ENCODE data around the gene FNDC3B.
A peak's percentile ranks its signal among the peaks of the same experiment; 100 is the strongest.

The FNDC3B gene

DNA sequence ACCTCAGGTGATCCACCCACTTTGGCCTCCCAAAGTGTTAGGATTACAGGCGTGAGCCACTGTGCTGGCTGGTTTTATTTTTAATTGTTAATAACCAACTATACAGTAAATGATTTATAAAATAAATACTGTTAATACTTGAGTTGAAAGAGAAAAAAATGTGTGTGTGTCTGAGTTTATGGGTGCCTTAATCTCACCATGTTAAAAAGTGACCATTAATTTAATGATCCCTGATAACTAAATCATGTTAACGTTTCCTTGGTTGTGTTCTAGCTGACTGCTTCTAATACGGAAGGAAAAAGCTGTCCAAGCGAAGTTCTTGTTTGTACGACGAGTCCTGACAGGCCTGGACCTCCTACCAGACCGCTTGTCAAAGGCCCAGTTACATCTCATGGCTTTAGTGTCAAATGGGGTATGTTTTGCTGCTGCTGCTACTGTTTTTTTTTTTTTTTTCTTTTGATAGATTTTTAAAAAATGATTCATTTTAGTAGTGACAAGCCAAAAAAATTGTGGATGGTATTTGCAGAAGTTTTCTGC, 295.4 kb downstream of the FNDC3B start:
- no peak overlapping the region for H3K4me3 ChIP-seq
- no peak overlapping the region for H3K27ac ChIP-seq
- DNase-seq (ENCODE audit: low spot score), result no peak
- TF ChIP-seq, protein P1, sequence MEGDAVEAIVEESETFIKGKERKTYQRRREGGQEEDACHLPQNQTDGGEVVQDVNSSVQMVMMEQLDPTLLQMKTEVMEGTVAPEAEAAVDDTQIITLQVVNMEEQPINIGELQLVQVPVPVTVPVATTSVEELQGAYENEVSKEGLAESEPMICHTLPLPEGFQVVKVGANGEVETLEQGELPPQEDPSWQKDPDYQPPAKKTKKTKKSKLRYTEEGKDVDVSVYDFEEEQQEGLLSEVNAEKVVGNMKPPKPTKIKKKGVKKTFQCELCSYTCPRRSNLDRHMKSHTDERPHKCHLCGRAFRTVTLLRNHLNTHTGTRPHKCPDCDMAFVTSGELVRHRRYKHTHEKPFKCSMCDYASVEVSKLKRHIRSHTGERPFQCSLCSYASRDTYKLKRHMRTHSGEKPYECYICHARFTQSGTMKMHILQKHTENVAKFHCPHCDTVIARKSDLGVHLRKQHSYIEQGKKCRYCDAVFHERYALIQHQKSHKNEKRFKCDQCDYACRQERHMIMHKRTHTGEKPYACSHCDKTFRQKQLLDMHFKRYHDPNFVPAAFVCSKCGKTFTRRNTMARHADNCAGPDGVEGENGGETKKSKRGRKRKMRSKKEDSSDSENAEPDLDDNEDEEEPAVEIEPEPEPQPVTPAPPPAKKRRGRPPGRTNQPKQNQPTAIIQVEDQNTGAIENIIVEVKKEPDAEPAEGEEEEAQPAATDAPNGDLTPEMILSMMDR (IDR thresholded peaks at IDR 0.05), result no peak

DNA sequence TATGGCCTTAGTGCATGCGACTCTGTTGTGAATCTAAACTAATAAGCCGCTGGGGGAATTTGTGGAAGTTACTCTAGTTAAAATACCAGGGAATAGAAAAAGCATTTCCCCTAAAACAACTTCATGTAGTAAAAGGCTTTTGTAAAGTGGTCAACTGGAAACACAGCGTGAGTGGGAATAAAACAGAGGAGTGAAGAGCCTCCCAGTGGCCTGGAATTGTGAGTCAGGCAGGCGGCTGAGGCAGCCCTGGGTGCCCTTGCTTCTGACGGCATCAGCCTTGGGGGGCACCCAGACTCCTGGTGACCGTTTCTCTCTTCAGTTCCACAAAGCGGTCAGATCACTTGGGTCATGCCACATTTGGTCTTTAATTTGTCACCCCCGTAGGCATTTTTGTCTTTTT, 300.5 kb downstream of the FNDC3B start:
- TF ChIP-seq, protein P1 (IDR thresholded peaks at IDR 0.05), result no peak
- Histone ChIP-seq H3K4me3 (no peak overlapping the region), H3K27ac (no peak overlapping the region)
- no peak for DNase-seq (ENCODE audit: low spot score)

DNA sequence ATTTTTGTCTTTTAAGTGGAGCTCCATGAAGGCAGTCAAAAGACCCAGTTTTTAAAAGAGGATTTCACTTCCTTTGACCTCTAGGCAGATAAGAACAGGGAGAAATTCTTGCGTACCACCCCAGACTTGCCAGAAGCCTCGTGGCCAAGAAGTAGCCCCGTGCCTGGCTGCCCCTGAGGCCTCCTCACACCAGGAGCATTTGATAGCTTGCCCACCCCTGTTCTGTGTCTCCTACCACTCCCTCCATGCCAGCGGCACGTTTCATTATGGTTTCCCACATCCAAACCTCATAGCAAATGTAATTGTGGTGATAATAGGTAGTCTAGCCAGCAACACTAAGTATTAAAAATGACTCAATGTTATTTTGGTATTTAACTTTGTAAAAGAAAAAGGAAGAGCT, 301.2 kb downstream of the FNDC3B start:
- TF ChIP-seq, protein P1 (IDR thresholded peaks at IDR 0.05), result no peak
- no peak for DNase-seq (ENCODE audit: low spot score)
- Histone ChIP-seq H3K4me3 (no peak overlapping the region), H3K27ac (no peak overlapping the region)

DNA sequence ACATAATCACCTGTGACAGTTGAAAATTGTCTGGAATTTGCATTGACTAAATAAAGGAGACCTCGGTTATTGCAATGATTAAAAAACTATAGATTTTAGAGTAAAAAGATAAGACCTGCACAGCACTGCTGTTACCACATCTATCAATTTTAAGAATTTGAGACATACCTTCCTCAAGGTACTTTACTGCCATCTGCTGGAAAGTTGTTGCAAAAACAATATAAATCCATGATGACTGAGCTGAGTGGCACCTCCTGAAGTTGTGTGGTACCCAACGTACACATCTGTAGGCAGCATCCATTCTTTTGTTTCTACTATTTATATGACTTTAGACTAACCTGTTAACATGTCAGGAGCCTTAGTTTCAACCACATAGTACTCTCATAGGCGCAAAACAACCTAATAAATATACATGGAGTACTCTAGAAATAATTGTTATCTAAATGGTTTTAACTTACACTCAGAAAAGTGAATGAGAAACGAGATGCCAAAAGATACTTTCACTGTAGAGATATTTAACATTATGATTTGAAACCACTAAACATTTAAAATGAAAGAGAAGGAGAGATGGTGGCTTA, 302.2 kb downstream of the FNDC3B start:
- TF ChIP-seq, protein P1 (IDR thresholded peaks at IDR 0.05), result peak; percentile 30
- H3K4me3 ChIP-seq, result no peak overlapping the region
- H3K27ac ChIP-seq, result no peak overlapping the region
- no peak for DNase-seq (ENCODE audit: low spot score)

DNA sequence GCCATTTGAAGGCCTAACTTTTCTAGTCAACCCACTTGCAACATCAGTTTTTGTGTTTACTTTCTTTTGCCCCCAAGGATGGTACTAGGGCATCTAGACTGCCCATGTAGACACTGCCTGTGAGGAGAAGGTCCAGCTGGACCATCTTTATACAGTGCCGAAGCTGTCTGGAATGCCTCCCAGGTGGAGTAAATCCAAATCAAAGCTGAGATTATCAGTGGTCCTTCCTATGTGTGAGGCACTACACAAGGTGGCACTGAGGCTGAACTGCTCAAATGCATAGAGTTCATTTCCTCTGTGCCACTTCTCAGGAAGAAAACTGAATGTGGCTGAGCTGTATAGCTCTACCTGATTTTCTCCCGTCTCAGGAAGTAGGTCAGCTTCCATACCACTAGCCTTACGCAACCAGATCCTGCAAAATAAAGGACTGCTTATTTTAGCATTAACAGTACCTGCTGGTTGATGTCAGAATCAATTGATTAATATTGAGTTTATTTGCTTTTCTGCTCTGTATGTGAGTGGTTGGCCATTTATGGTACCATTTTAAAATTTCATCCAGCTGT, 302.8 kb downstream of the FNDC3B start:
- TF ChIP-seq, protein P1 (IDR thresholded peaks at IDR 0.05), result no peak
- Histone ChIP-seq H3K27ac (no peak overlapping the region), H3K4me3 (no peak overlapping the region)
- no peak for DNase-seq (ENCODE audit: low spot score)

DNA sequence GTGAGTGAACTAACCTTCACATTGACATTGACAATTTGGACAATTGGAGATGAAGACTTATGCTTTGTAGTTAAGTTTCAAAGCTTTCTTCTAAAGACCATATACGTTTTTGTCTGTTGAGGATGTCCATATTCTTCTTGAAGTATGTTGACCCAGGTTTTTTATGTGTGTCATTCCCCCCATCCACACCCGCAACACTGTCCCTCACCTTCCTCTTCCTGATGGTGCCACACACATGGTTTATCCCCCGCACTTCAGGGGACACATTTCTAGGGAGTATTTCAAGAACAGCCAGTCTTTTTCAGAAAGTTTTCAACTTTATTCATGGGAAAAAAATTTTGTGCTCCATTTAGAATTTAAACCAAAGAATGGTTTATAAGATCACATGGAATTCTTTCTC, 303.7 kb downstream of the FNDC3B start:
- no peak for DNase-seq (ENCODE audit: low spot score)
- no peak overlapping the region for H3K4me3 ChIP-seq
- H3K27ac ChIP-seq, result no peak overlapping the region
- TF ChIP-seq, protein P1 (IDR thresholded peaks at IDR 0.05), result no peak

DNA sequence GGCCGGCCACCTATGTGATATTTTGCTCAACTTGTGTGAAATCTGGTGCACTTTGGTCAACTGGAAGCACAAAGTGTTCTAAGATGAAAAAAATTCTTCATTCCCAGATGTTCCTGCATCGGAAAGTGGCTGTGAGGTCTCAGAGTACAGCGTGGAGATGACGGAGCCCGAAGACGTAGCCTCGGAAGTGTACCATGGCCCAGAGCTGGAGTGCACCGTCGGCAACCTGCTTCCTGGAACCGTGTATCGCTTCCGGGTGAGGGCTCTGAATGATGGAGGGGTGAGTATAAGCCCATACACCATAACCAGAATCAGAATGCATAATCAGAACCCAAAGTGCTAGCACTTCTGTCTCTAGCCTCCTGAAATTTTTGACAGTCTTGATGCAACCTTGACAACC, 304.6 kb downstream of the FNDC3B start:
- DNase-seq (ENCODE audit: low spot score), result no peak
- Histone ChIP-seq H3K27ac (no peak overlapping the region), H3K4me3 (no peak overlapping the region)
- TF ChIP-seq, protein P1 (IDR thresholded peaks at IDR 0.05), result no peak

All from coronary artery (tissue), 2 donors.